HepG2 (cell line): ENCODE results near the gene AP1S3. TPM values are rescaled to one million over a fixed set of nuclear protein-coding genes. Genes with fewer than 3 reads are reported as not detected.
A peak's percentile ranks its signal among the peaks of the same experiment; 100 is the strongest.

Experiments used
- CBX5 ChIP-seq: sonication (generic); formaldehyde crosslinking; IDR thresholded peaks from 2 replicates; pipeline ENCODE4 v1.4.0; 2020; ENCODE audit warnings: missing genetic modification reagents, borderline replicate concordance
- MED13 ChIP-seq: sonication (generic); formaldehyde crosslinking; IDR thresholded peaks from 2 replicates; pipeline ENCODE4 v1.5.0; 2020; ENCODE audit warnings: missing genetic modification reagents
- PAWR ChIP-seq: sonication (generic); formaldehyde crosslinking; IDR thresholded peaks from 2 replicates; pipeline ENCODE4 v1.4.0; 2020; ENCODE audit warnings: missing genetic modification reagents, mild to moderate bottlenecking, borderline replicate concordance
- REPIN1 ChIP-seq: sonication (generic); formaldehyde crosslinking; IDR thresholded peaks from 2 replicates; pipeline ENCODE4 v1.8.0; 2022; ENCODE audit warnings: missing genetic modification reagents, low read depth, mild to moderate bottlenecking, borderline replicate concordance
- ZBTB37 ChIP-seq: sonication (generic); formaldehyde crosslinking; IDR thresholded peaks from 2 replicates; pipeline ENCODE4 v1.4.0; 2020; ENCODE audit warnings: mild to moderate bottlenecking, missing genetic modification reagents
- ZBTB49 ChIP-seq: sonication (generic); formaldehyde crosslinking; IDR thresholded peaks from 2 replicates; pipeline ENCODE4 v1.4.0; 2020; ENCODE audit warnings: missing genetic modification reagents, borderline replicate concordance
- ZNF17 ChIP-seq: sonication (generic); formaldehyde crosslinking; IDR thresholded peaks from 2 replicates; pipeline ENCODE4 v1.5.0; 2020; ENCODE audit warnings: mild to moderate bottlenecking, missing genetic modification reagents
- ZNF232 ChIP-seq: sonication (generic); formaldehyde crosslinking; IDR thresholded peaks from 2 replicates; pipeline ENCODE4 v1.4.0; 2020; ENCODE audit warnings: missing genetic modification reagents, borderline replicate concordance
- ZNF580 ChIP-seq: IDR thresholded peaks from 2 replicates; pipeline ENCODE4 v1.6.1; 2016; ENCODE audit warnings: low read depth, borderline replicate concordance
- ZNF768 ChIP-seq: sonication (generic); formaldehyde crosslinking; IDR thresholded peaks from 2 replicates; pipeline ENCODE4 v1.4.0; 2020; ENCODE audit warnings: missing genetic modification reagents
- polyA plus RNA-seq, 8 experiments: library from polyadenylated mRNA; depleted of rRNA in 3 of 8; stranded (reverse) in 7 of 8; unstranded in 1 of 8; fragments of >200 nt; fragmentation: Illumina TruSeq in 4 of 8; extraction: Trizol in 4 of 8; gene quantifications; 2 replicates each; pipeline versions ENCODE4 v1.2.1 to v1.2.3, GENCODE V29; 2011 to 2016; ENCODE audit warnings: low read depth in 4 of 8, missing spikeins in 1 of 8, mixed read lengths in 1 of 8; ENCODE audit not compliant: insufficient read depth in 1 of 8
- total RNA-seq, 5 experiments: library from RNA; depleted of rRNA; stranded (reverse); fragments of >200 nt; fragmentation: Illumina TruSeq; extraction: Trizol; gene quantifications; 2 replicates each; pipeline ENCODE4 v1.2.3, GENCODE V29; 2016; ENCODE audit warnings: low read depth in 1 of 5

AP1S3 gene
- total and polyA plus RNA-seq, 2 of the 13 experiments (the other 11 are each of a cell fraction or from before 2014, with no cell fraction given) = 3.0 to 16.3 TPM

- no peak for TF ChIP-seq REPIN1 (CRISPR knock-in tag)
- no peak for TF ChIP-seq ZNF17 (CRISPR knock-in tag)
- TF ChIP-seq ZNF768 (CRISPR knock-in tag) = no peak
- peak; percentile 83 for TF ChIP-seq ZBTB37 (CRISPR knock-in tag)
- TF ChIP-seq ZBTB49 (CRISPR knock-in tag) = no peak
- no peak for TF ChIP-seq CBX5 (CRISPR knock-in tag)
- TF ChIP-seq ZNF232 (CRISPR knock-in tag) = no peak
- TF ChIP-seq ZNF580 (CRISPR knock-in tag) = no peak
- no peak for TF ChIP-seq MED13 (CRISPR knock-in tag)
- no peak for TF ChIP-seq PAWR (CRISPR knock-in tag)
Observed at GRCh38 chr2:223753940-223754339, 83.4 kb downstream of the AP1S3 start (continued).
